GM08714 (cell line): Measurements from ENCODE around the gene SDK1.

ENCODE experiments used
- H3K4me3 ChIP-seq: fragments of 200-500 bp; sonication (Bioruptor generic); 2 replicates; pipeline ENCODE4 v1.5.1; 2014; ENCODE audit warnings: mild to moderate bottlenecking, low read length, inconsistent platforms
- ZNF274 ChIP-seq: IDR thresholded peaks from 2 replicates; pipeline ENCODE4 v1.6.1; 2012; ENCODE audit warnings: mild to moderate bottlenecking, low read depth, low read length

The SDK1 gene

GRCh38 chr7:3588341-3588740 lies 287.3 kb downstream of the SDK1 start:
- TF ChIP-seq ZNF274 = no peak

DNA sequence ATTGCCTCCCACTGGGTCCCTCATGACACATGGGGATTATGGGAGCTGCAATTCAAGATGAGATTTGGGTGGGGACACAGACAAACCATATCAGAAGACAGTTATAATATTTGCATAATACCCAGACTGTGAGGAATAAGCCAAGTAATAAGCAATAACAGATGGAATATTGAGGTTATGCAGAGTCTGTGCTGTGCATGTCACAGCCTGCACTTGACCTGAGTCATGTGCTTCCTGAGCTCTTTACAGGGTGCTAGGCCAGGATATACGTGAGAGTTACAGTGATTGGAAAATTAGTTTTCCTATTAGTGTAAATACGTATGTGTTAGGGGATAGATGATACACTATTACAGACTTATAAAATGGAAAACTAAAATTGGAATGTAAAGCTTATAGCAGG lies 288.7 kb downstream of the SDK1 start:
- no peak for TF ChIP-seq ZNF274
- no peak overlapping the region for H3K4me3 ChIP-seq

More at GRCh38 chr7:3588341-3588740, 287.3 kb downstream of the SDK1 start:
- no peak overlapping the region for H3K4me3 ChIP-seq

GRCh38 chr7:3591219-3591618 lies 290.2 kb downstream of the SDK1 start:
- TF ChIP-seq ZNF274 = no peak
- H3K4me3 ChIP-seq = no peak overlapping the region

DNA sequence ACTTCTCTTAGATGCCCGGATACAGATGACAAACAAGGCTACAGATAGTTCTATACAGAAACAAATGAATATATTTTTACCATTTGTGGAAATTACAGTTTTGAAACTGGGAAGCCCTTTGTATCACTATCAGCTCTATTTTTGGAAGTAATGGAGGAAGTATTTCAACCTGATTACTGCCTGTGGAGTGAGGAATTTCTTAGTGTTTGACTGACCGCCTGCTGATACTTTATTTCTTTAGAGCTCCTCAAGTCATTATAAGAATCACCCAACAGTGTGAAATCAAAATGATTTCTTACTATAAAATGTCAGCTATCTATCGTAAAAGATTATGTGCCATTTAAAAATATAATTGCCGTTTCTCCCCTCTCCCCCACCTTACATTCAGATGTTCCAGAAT lies 290.9 kb downstream of the SDK1 start:
- H3K4me3 ChIP-seq = no peak overlapping the region
- no peak for TF ChIP-seq ZNF274

DNA sequence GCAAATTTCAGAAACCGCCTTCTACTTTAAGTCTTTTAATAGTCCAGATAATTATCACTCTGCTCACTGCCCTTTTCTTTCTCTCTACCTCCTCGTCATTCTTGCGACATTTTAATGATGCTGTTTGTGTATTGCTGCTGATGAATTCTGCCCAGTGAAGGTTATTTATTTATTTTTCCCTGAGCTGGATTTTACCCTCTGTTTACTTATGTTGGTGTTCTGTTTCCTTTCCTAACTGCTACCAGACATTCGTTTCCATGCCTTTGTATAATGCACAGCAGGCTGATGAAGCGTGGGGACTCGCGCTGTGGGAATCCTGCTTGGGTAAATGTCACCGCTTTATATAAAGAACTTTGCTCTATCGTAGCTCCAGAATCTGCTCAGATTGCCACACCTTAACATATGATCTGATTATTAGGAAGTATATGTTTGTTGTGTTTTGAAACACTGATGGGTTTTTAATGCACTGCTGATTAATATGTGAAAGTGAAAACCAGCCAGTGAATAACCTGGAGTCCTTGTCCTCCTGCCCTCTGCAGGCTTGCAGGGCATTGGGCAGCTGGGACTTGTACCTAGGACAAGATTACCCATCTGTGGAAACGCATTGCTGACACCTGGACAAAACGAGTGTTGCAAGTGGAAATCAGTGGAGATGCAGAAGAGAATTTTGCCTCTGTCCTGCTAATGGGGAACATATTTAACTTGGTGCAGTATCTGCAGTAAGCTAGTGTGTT lies 291.5 kb downstream of the SDK1 start:
- no peak for TF ChIP-seq ZNF274
- H3K4me3 ChIP-seq = no peak overlapping the region

GRCh38 chr7:3594901-3595300 lies 293.8 kb downstream of the SDK1 start:
- no peak for TF ChIP-seq ZNF274
- H3K4me3 ChIP-seq = no peak overlapping the region

DNA sequence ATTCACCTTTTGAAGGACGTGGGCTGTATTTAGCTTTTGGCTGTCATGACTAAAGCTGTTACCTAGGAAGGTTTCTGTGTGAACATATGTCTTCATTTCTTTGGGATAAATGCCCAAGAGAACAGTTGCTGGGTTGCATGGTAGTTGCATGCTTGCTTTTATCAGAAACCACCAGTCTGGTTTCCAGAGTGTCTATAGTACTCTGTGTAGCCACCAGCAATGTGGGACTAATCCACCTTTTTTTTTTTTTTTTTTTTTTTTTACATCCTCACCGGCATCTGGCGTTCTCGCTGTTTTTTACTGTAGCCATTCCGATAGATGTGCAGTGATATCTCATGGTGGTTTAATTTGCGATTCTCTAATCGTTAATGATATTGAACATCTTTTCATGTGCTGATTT lies 297.8 kb downstream of the SDK1 start:
- H3K4me3 ChIP-seq = no peak overlapping the region

DNA sequence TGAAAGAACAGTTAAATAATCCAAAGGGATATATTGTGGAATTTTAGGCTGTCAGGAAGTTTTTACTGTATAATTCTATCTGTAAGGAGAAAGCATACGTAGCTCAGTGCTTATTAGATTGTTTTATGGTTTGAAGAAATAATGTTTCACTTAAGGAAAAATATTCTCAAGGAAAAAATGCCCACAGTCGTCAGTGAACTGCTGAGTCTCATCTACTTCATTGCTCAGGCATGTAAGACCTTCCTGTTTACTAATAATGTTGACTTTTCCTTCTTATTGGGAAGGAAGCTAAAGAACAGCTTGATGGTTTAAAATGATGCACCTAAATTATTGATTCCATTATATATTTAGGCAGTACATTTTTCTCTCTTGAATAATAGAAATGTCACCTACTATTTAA lies 304.2 kb downstream of the SDK1 start:
- TF ChIP-seq ZNF274 = no peak
- no peak overlapping the region for H3K4me3 ChIP-seq

More for the DNA sequence above, 297.8 kb downstream of the SDK1 start:
- no peak for TF ChIP-seq ZNF274

DNA sequence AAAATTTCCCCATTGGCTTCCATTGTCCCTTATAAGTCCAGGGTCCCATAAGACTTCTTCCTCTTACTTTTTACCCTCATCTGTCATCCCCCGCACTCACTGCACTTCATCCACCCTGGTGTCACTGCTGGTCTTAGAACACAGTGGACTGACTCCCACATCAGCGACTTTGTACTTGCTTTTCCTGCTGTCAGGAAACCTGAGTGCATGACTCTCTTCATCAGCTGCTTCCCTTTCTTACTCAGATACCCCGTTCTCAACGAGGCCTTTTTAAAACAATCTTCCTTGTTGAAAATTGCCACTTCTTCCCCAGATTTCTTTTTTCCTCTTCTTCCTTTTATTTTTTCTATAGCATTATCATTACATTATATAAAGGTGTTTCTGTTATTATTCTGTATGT lies 305.4 kb downstream of the SDK1 start:
- TF ChIP-seq ZNF274 = no peak
- H3K4me3 ChIP-seq = no peak overlapping the region

GRCh38 chr7:3607847-3608246 lies 306.8 kb downstream of the SDK1 start:
- H3K4me3 ChIP-seq = no peak overlapping the region
- TF ChIP-seq ZNF274 = no peak

- TF ChIP-seq ZNF274 = no peak
- no peak overlapping the region for H3K4me3 ChIP-seq
These were observed 315.3 kb downstream of the SDK1 start for GRCh38 chr7:3616306-3616705.

DNA sequence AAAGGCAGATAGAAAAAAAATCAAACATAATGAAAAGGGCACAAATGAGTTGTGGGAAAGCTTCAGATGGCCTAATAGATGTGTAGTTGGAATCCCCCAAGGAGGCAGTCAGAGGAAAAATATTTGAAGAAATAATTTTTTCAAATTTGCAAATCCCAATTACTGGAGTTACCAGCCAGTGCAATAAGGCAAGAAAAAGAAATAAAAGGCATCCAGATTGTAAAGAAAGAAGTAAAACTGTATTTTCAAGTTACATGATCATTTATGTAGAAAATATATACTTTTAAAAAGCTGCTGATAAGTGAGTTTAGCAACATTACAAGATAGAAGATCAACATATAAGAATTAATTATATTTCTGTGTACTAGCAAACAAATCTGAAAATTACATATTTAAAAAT lies 329.0 kb downstream of the SDK1 start:
- H3K4me3 ChIP-seq = no peak overlapping the region
- no peak for TF ChIP-seq ZNF274

DNA sequence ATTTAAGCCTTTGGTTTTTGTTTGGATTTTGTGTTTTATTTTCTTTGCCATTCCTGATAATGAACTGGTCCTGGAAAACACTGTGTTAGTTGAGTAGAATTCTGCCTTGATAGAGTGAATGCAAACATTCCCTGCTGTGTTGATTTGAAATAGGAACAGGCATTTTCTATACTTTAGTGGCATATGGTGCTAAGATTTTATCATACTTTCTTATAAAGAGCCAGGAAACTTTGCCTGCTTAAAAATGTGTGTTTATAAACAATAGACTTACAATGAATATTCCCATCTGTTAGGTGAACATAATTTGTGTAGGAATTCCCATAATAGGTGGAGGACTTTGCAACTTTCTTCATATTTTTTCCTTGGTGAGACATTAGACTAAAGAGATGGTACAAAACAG lies 333.3 kb downstream of the SDK1 start:
- no peak for TF ChIP-seq ZNF274
- no peak overlapping the region for H3K4me3 ChIP-seq

- no peak for TF ChIP-seq ZNF274
- H3K4me3 ChIP-seq = no peak overlapping the region
These were observed 335.2 kb downstream of the SDK1 start for GRCh38 chr7:3636131-3636860.

GRCh38 chr7:3639253-3639652 lies 338.2 kb downstream of the SDK1 start:
- no peak overlapping the region for H3K4me3 ChIP-seq
- TF ChIP-seq ZNF274 = no peak

DNA sequence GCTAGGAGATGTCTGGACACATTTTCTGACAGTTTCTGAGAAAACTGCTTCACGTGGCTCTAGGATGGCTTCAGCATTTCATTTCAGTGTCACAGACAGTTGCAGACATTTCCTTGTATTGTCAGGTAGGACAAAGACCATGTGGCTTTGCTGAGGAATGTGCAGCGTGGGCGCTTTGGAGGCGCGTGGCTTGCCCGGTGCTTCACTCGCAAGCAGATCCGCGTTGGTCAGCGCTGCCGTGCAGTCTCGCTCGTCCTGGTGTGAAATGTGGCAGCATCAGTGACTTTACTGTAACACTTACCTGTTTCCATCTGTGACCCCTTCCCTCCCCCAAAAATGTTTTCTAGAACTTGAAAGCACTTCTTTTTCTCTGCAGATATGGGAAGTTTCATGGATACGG lies 340.5 kb downstream of the SDK1 start:
- no peak overlapping the region for H3K4me3 ChIP-seq
- no peak for TF ChIP-seq ZNF274

GRCh38 chr7:3643091-3643490 lies 342.0 kb downstream of the SDK1 start:
- TF ChIP-seq ZNF274 = no peak
- H3K4me3 ChIP-seq = no peak overlapping the region
